Astrocyte of the cerebellum (primary cell): Measurements from ENCODE around the gene RASA3.

Experiments
- DNase-seq: peaks from one replicate; pipeline ENCODE4 v3.0.0-alpha.2; 2011; ENCODE audit warnings: low read depth
- H3K4me3 ChIP-seq: 2 replicates; pipeline ENCODE4 v1.5.1; 2011; ENCODE audit warnings: mild to moderate bottlenecking, low read depth, low read length, moderate library complexity
- CTCF ChIP-seq: IDR thresholded peaks from 2 replicates; pipeline ENCODE4 v1.5.1; 2012; ENCODE audit warnings: low read length, low read depth, moderate library complexity, mild to moderate bottlenecking; ENCODE audit errors: missing control alignments
- in situ Hi-C: cut with HindIII; loops from 2 replicates; pipeline ENCODE4 v1.10.0; 2017; ENCODE audit warnings: low sequenced_read_pairs

The RASA3 gene

GRCh38 chr13:114145722-114146121, 13.3 kb upstream of the RASA3 start:
- DNase-seq: no peak
- no peak overlapping the region for H3K4me3 ChIP-seq
- no peak for TF ChIP-seq CTCF
- in situ Hi-C loops: no loop called here

- no peak overlapping the region for H3K4me3 ChIP-seq
- in situ Hi-C loops: no loop called here
- no peak for TF ChIP-seq CTCF
- DNase-seq: no peak
Observed at GRCh38 chr13:114145256-114145655, 12.8 kb upstream of the RASA3 start.

- no peak overlapping the region for H3K4me3 ChIP-seq
- TF ChIP-seq CTCF: no peak
- in situ Hi-C loops: no loop called here
- no peak for DNase-seq
Observed at GRCh38 chr13:114144606-114145244, 12.3 kb upstream of the RASA3 start.

- TF ChIP-seq CTCF: peak; percentile 27
- no peak overlapping the region for H3K4me3 ChIP-seq
- DNase-seq: no peak
- in situ Hi-C loops: no loop called here
Observed at GRCh38 chr13:114143806-114144605, 11.6 kb upstream of the RASA3 start.

GRCh38 chr13:114142640-114143490, 10.4 kb upstream of the RASA3 start:
- DNase-seq: no peak
- TF ChIP-seq CTCF: no peak
- in situ Hi-C loops: no loop called here
- H3K4me3 ChIP-seq: no peak overlapping the region

GRCh38 chr13:114142137-114142550, 9.7 kb upstream of the RASA3 start:
- in situ Hi-C loops: no loop called here
- no peak overlapping the region for H3K4me3 ChIP-seq
- DNase-seq: no peak
- TF ChIP-seq CTCF: no peak
